ENCODE measurements around the gene TAF1C.

TAF1C gene

GRCh38 chr16:84132527-84133285 lies 54.2 kb downstream of the TAF1C start:
- DNase-seq (ENCODE audit: low spot score) = no peak

- no peak for DNase-seq (ENCODE audit: low spot score)
Observed at GRCh38 chr16:84131117-84131516, 55.7 kb downstream of the TAF1C start.

All from SK-N-DZ (cell line).